ENCODE data around the gene ZZZ3. TPM values are rescaled to one million over a fixed set of nuclear protein-coding genes. Genes with fewer than 3 reads are reported as not detected.
"Not testable (repeated sequence)": the region's sequence is repeated elsewhere in the genome, so short reads cannot be mapped to it uniquely, and the experiment has no call there.

ZZZ3 gene
- polyA plus RNA-seq, 4 donors: 49.4 to 73.7 (median 65.4) TPM

- DNase-seq (ENCODE audit: low read depth in 4 of 4, low spot score in 3 of 4): no peak
Observed at GRCh38 chr1:77671836-77672235, 10.6 kb downstream of the ZZZ3 start.

GRCh38 chr1:77670330-77670729 lies 12.1 kb downstream of the ZZZ3 start:
- no peak for DNase-seq (ENCODE audit: low read depth in 4 of 4, low spot score in 3 of 4)

- no peak for DNase-seq (ENCODE audit: low read depth in 4 of 4, low spot score in 3 of 4)
Observed at GRCh38 chr1:77668924-77669449, 13.5 kb downstream of the ZZZ3 start.

- DNase-seq (ENCODE audit: low read depth in 4 of 4, low spot score in 3 of 4): no peak
Observed at GRCh38 chr1:77664939-77665516, 17.4 kb downstream of the ZZZ3 start.

- DNase-seq (ENCODE audit: low read depth in 4 of 4, low spot score in 3 of 4): no peak
Observed at GRCh38 chr1:77661696-77662095, 20.8 kb downstream of the ZZZ3 start.

- no peak for DNase-seq (ENCODE audit: low read depth in 4 of 4, low spot score in 3 of 4)
Observed at GRCh38 chr1:77659879-77660593, 22.4 kb downstream of the ZZZ3 start.

GRCh38 chr1:77658271-77658670 lies 24.2 kb downstream of the ZZZ3 start:
- DNase-seq (ENCODE audit: low read depth in 4 of 4, low spot score in 3 of 4): no peak

- DNase-seq (ENCODE audit: low read depth in 4 of 4, low spot score in 3 of 4): no peak
Observed at GRCh38 chr1:77655431-77655974, 27.0 kb downstream of the ZZZ3 start.

- no peak for DNase-seq (ENCODE audit: low read depth in 4 of 4, low spot score in 3 of 4)
Observed at GRCh38 chr1:77652970-77653516, 29.4 kb downstream of the ZZZ3 start.

GRCh38 chr1:77652268-77652667 lies 30.2 kb downstream of the ZZZ3 start:
- DNase-seq (ENCODE audit: low read depth in 4 of 4, low spot score in 3 of 4): no peak

GRCh38 chr1:77649127-77649526 lies 33.3 kb downstream of the ZZZ3 start:
- DNase-seq (ENCODE audit: low read depth in 4 of 4, low spot score in 3 of 4): no peak

GRCh38 chr1:77646224-77646623 lies 36.2 kb downstream of the ZZZ3 start:
- not testable (repeated sequence) for DNase-seq (ENCODE audit: low read depth in 4 of 4, low spot score in 3 of 4)

- no peak for DNase-seq (ENCODE audit: low read depth in 4 of 4, low spot score in 3 of 4)
Observed at GRCh38 chr1:77643456-77643855, 39.0 kb downstream of the ZZZ3 start.

- no peak for DNase-seq (ENCODE audit: low read depth in 4 of 4, low spot score in 3 of 4)
Observed at GRCh38 chr1:77642941-77643340, 39.5 kb downstream of the ZZZ3 start.

- DNase-seq (ENCODE audit: low read depth in 4 of 4, low spot score in 3 of 4): no peak
Observed at GRCh38 chr1:77642196-77642595, 40.3 kb downstream of the ZZZ3 start.

GRCh38 chr1:77639557-77640069 lies 42.8 kb downstream of the ZZZ3 start:
- no peak for DNase-seq (ENCODE audit: low read depth in 4 of 4, low spot score in 3 of 4)

GRCh38 chr1:77639056-77639455 lies 43.4 kb downstream of the ZZZ3 start:
- no peak for DNase-seq (ENCODE audit: low read depth in 4 of 4, low spot score in 3 of 4)

GRCh38 chr1:77636864-77637263 lies 45.6 kb downstream of the ZZZ3 start:
- no peak for DNase-seq (ENCODE audit: low read depth in 4 of 4, low spot score in 3 of 4)

All from left renal pelvis (tissue), 4 donors.